Gastrocnemius medialis (tissue), 4 donors: ENCODE results near the gene ZNF19. TPM values are rescaled to one million over a fixed set of nuclear protein-coding genes. Genes with fewer than 3 reads are reported as not detected.

Source experiments
- ATAC-seq, 2 donors: fragments of 150-250 bp; one replicate each; pipeline ENCODE4 v1.9.1; 2016
- DNase-seq, 2 donors: peaks; one replicate each; pipeline ENCODE4 v3.0.0-alpha.2; 2019
- H3K27ac ChIP-seq, 4 donors: fragments of 200-600 bp; sonication (generic); 1 replicate in 1 of 4; 2 replicates in 3 of 4; pipeline ENCODE4 v1.5.1; 2016 to 2018; ENCODE audit warnings: mild to moderate bottlenecking in 2 of 4, moderate library complexity in 1 of 4
- H3K27me3 ChIP-seq, 3 donors: fragments of 200-600 bp; sonication (generic) in 2 of 3; 1 replicate in 1 of 3; 2 replicates in 2 of 3; pipeline versions ENCODE4 v1.5.1 to v1.6.0; 2016 to 2019; ENCODE audit warnings: mild to moderate bottlenecking in 1 of 3, moderate library complexity in 1 of 3
- H3K36me3 ChIP-seq, 2 donors: fragments of 200-600 bp; sonication (generic) in 1 of 2; one replicate each; pipeline ENCODE4 v1.5.1; 2017 to 2018
- H3K4me1 ChIP-seq, 2 donors: fragments of 200-600 bp; sonication (generic) in 1 of 2; one replicate each; pipeline ENCODE4 v1.5.1; 2016 to 2017; ENCODE audit warnings: mild to moderate bottlenecking in 2 of 2
- H3K4me3 ChIP-seq, 4 donors: fragments of 200-600 bp; sonication (generic) in 3 of 4; 1 replicate in 1 of 4; 2 replicates in 3 of 4; pipeline ENCODE4 v1.5.1; 2016 to 2019; ENCODE audit warnings: mild to moderate bottlenecking in 2 of 4
- H3K9me3 ChIP-seq, 3 donors: fragments of 200-600 bp; sonication (generic) in 2 of 3; 1 replicate in 1 of 3; 2 replicates in 2 of 3; pipeline ENCODE4 v1.5.1; 2016 to 2019
- CTCF ChIP-seq, 5 experiments: fragments of 450-650 bp in 3 of 5; fragments of 200-600 bp in 2 of 5; sonication (generic) in 2 of 5; IDR thresholded peaks in 4 of 5; conservative IDR thresholded peaks in 1 of 5; 1 replicate in 4 of 5; 2 replicates in 1 of 5; pipeline ENCODE4 v1.5.1; 2016 to 2019; ENCODE audit warnings: antibody characterized with exemption in 5 of 5, mild to moderate bottlenecking in 3 of 5, moderate library complexity in 3 of 5
- POLR2A ChIP-seq, 2 donors: fragments of 450-650 bp; IDR thresholded peaks; one replicate each; pipeline ENCODE4 v1.6.1; 2017; ENCODE audit warnings: antibody characterized with exemption in 2 of 2, mild to moderate bottlenecking in 2 of 2, moderate library complexity in 2 of 2
- in situ Hi-C, 4 donors: fragments of 200-750 bp; cut with MboI; loops; one replicate each; pipeline versions ENCODE4 v1.15.0 to v1.8.0; 2017; ENCODE audit warnings: low sequenced_read_pairs in 4 of 4
- intact Hi-C: fragments of 100-400 bp; cut with DNase I; formaldehyde crosslinking; loops from one replicate; pipeline ENCODE4 v1.15.1; 2023; ENCODE audit warnings: low total_unique reads
- total RNA-seq, 4 donors: library from RNA; depleted of rRNA; stranded (reverse); fragments of >200 nt; gene quantifications; one replicate each; pipeline versions ENCODE4 v1.1.0 to v1.2.3, GENCODE V29; 2016

Gene ZNF19
- total RNA-seq, 4 donors from 2014 or later = 0.65 to 3.3 (median 1.5) TPM

DNA sequence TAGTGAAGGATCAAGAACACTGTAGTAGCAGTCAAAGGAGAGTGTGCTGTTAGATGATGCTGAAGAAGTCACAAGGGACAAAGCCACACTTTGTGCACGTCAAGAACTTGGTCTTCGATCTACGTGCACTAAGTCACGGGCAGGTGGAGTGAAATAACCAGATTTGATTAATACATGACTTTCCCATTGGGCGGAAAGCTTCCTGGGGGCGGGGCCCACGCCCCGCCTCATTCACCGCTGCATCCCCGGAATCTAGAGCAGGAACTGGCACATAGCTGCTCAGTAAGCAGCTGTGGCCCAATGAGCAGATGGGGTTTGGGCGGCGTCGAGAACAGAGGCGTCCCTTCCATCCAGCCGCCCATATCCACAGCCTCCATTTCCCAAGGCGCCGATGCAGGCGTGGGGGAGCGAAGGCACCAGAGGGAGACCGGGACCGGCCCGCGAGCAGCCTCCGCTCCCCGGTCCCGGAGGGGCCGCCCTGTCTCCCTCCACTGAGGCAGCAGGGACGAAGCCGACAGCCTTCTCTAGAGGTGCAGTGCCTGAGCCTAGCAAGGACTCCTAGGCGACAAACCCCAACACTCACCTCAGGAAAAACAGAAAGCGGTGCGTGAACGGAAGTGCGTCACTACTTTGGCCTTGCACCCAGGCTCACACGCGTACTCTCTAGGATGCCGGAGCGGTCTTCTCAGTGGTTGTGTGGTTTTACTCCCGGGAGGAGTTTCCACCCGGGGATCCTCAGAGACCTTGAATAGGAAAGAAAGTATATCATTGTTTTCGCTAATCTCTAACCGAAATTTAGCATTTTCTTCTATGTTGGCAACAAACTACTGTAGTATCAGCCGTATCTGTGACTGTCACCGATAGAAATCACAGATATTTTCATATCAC lies 4.9 kb downstream of the ZNF19 start:
- ATAC-seq (peak; percentile 99 to 100), DNase-seq (peak; percentile 79 to 80)
- Histone ChIP-seq H3K4me1 (peaks cover 11 to 13% of the 10 kb centered on the region in 2 donors), H3K36me3 (peaks cover 0 to 5% of the 10 kb centered on the region in 2 donors), H3K4me3 (peak overlapping the region; percentile 92 to 99 (median 96)), H3K27me3 (no peaks in the 10 kb centered on the region), H3K9me3 (no peaks in the 10 kb centered on the region), H3K27ac (peak overlapping the region; percentile 91 to 98 (median 97))
- in situ Hi-C loops = no loop called here
- TF ChIP-seq POLR2A (IDR thresholded peaks at IDR 0.05) (peak; percentile 45 to 49), CTCF (IDR thresholded peaks at IDR 0.05 in 4 of 5, conservative IDR thresholded peaks at IDR 0.05 in 1 of 5) (no peak)
- intact Hi-C loops = loop anchor here (1.0 to 10.0 kb wide), 2 partner anchors 22 to 199 kb away; partner anchors contain the start of genes CMTR2 and ZNF23

DNA sequence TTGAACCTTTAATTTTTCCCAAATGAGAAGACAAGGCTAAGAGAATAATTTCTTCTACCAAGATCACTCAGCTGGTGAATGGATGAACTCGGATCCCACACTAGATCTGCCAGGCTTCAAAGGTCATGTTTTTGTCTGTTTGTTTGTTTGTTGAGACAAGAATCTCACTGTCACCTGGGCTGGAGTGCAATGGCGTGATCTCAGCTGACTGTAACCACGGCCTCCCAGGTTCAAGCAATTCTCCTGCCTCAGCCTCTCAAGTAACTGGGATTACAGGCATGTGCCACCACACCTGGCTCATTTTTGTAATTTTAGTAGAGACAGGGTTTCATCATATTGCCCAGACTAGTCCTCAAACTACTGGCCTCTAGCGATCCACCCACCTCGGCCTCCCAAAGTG lies 6.6 kb downstream of the ZNF19 start:
- H3K9me3 ChIP-seq = no peaks in the 10 kb centered on the region
- no peak overlapping the region for H3K4me3 ChIP-seq
- H3K27ac ChIP-seq = no peak overlapping the region
- DNase-seq (no peak), ATAC-seq (no peak)
- no peak for TF ChIP-seq POLR2A (IDR thresholded peaks at IDR 0.05)
- TF ChIP-seq CTCF (IDR thresholded peaks at IDR 0.05 in 4 of 5, conservative IDR thresholded peaks at IDR 0.05 in 1 of 5) = no peak
- in situ Hi-C loops (no loop called here), intact Hi-C loops (loop anchor here (10.0 kb wide), 1 partner anchor 198 kb away; the partner anchor contains the start of gene CMTR2)
- peaks cover 11 to 13% of the 10 kb centered on the region in 2 donors for H3K4me1 ChIP-seq
- no peaks in the 10 kb centered on the region for H3K27me3 ChIP-seq
- peaks cover 0 to 19% of the 10 kb centered on the region in 2 donors for H3K36me3 ChIP-seq

- no peak overlapping the region for H3K27ac ChIP-seq
- TF ChIP-seq CTCF (IDR thresholded peaks at IDR 0.05 in 4 of 5, conservative IDR thresholded peaks at IDR 0.05 in 1 of 5) (no peak), POLR2A (IDR thresholded peaks at IDR 0.05) (no peak)
Observed at GRCh38 chr16:71480956-71481355, 8.2 kb downstream of the ZNF19 start.

DNA sequence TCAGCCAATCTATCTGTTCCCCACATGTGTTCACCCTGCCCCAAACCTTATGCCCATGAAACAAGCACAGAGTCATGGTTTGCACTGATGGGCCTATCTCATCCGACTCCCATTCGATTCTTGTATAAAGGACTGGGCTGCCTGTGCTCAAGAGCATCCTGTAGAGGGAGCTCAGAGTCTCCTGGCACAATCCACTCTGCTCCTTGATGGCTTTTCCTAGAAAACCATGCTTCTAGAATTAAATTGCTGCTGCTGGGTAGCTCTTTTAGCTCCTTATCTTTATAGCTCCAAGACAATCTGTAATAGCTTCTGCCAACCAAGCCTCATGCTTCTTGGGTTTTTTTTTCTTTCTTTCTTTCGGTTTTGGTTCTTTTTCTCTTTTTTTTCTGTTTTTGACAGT lies 9.7 kb downstream of the ZNF19 start:
- TF ChIP-seq POLR2A (IDR thresholded peaks at IDR 0.05) = no peak
- no peak for TF ChIP-seq CTCF (IDR thresholded peaks at IDR 0.05 in 4 of 5, conservative IDR thresholded peaks at IDR 0.05 in 1 of 5)
- H3K27me3 ChIP-seq = no peaks in the 10 kb centered on the region
- ATAC-seq = no peak
- H3K27ac ChIP-seq = no peak overlapping the region
- H3K36me3 ChIP-seq = peaks cover 0 to 49% of the 10 kb centered on the region in 2 donors
- DNase-seq = no peak
- in situ Hi-C loops = no loop called here
- no peaks in the 10 kb centered on the region for H3K9me3 ChIP-seq
- H3K4me3 ChIP-seq = no peak overlapping the region
- intact Hi-C loops = no loop called here
- peaks cover 9 to 11% of the 10 kb centered on the region in 2 donors for H3K4me1 ChIP-seq

More at GRCh38 chr16:71480956-71481355, 8.2 kb downstream of the ZNF19 start:
- Histone ChIP-seq H3K36me3 (peaks cover 0 to 35% of the 10 kb centered on the region in 2 donors), H3K4me1 (peaks cover 11 to 13% of the 10 kb centered on the region in 2 donors), H3K9me3 (no peaks in the 10 kb centered on the region), H3K27me3 (no peaks in the 10 kb centered on the region), H3K4me3 (no peak overlapping the region)
- intact Hi-C loops (loop anchor here (10.0 kb wide), 1 partner anchor 196 kb away; the partner anchor contains the start of gene CMTR2), in situ Hi-C loops (no loop called here)
- no peak for ATAC-seq
- DNase-seq = no peak
